Upper lobe of left lung (tissue), 4 donors: Measurements from ENCODE around the gene ERCC6.

ENCODE experiments used
- CTCF ChIP-seq, 6 experiments: fragments of 450-650 bp in 4 of 6; fragments of 200-600 bp in 2 of 6; sonication (generic) in 2 of 6; IDR thresholded peaks; one replicate each; pipeline ENCODE4 v1.5.1; 2016 to 2019; ENCODE audit warnings: antibody characterized with exemption in 6 of 6
- EP300 ChIP-seq, 4 donors: sonication (generic); formaldehyde crosslinking; IDR thresholded peaks; one replicate each; pipeline ENCODE4 v1.5.1; 2017; ENCODE audit warnings: antibody characterized with exemption in 4 of 4, control low read depth in 2 of 4
- POLR2AphosphoS5 ChIP-seq, 2 donors: sonication (generic); formaldehyde crosslinking; IDR thresholded peaks; one replicate each; pipeline ENCODE4 v1.5.1; 2017; ENCODE audit warnings: antibody characterized with exemption in 2 of 2

- TF ChIP-seq CTCF (IDR thresholded peaks at IDR 0.05) (no peak), POLR2AphosphoS5 (IDR thresholded peaks at IDR 0.05) (no peak), EP300 (IDR thresholded peaks at IDR 0.05) (no peak)
Measured at GRCh38 chr10:49564461-49565009, 25.6 kb upstream of the ERCC6 start.
